HG02970 (cell line): ENCODE data around the gene SERP2.

Source experiments
- ATAC-seq: cut with Tn5 transposase; IDR thresholded peaks from one replicate; pipeline ENCODE4 v1.9.1; 2021; ENCODE audit warnings: mild to moderate bottlenecking, moderate library complexity, moderate number of reproducible peaks; ENCODE audit not compliant: unreplicated experiment, low FRiP score

SERP2 gene

GRCh38 chr13:44385847-44386246 lies 12.2 kb downstream of the SERP2 start:
- ATAC-seq = no peak

- no peak for ATAC-seq
Observed at GRCh38 chr13:44386913-44387556, 13.4 kb downstream of the SERP2 start.

- ATAC-seq = no peak
Observed at GRCh38 chr13:44388427-44389059, 14.9 kb downstream of the SERP2 start.

- no peak for ATAC-seq
Observed at GRCh38 chr13:44389060-44389666, 15.5 kb downstream of the SERP2 start.

- ATAC-seq = no peak
Observed at GRCh38 chr13:44389876-44390275, 16.3 kb downstream of the SERP2 start.

GRCh38 chr13:44393391-44393790 lies 19.8 kb downstream of the SERP2 start:
- no peak for ATAC-seq

GRCh38 chr13:44394658-44395057 lies 21.0 kb downstream of the SERP2 start:
- no peak for ATAC-seq

GRCh38 chr13:44395976-44396694 lies 22.5 kb downstream of the SERP2 start:
- no peak for ATAC-seq

GRCh38 chr13:44396701-44397580 lies 23.3 kb downstream of the SERP2 start:
- no peak for ATAC-seq

GRCh38 chr13:44397766-44398223 lies 24.2 kb downstream of the SERP2 start:
- ATAC-seq = no peak

- no peak for ATAC-seq
Observed at GRCh38 chr13:44398606-44399005, 25.0 kb downstream of the SERP2 start.

GRCh38 chr13:44399074-44399473 lies 25.4 kb downstream of the SERP2 start:
- no peak for ATAC-seq

GRCh38 chr13:44400736-44401135 lies 27.1 kb downstream of the SERP2 start:
- no peak for ATAC-seq

- no peak for ATAC-seq
Observed at GRCh38 chr13:44401577-44401976, 28.0 kb downstream of the SERP2 start.

GRCh38 chr13:44402899-44403445 lies 29.3 kb downstream of the SERP2 start:
- no peak for ATAC-seq

- no peak for ATAC-seq
Observed at GRCh38 chr13:44403461-44404056, 29.9 kb downstream of the SERP2 start.

GRCh38 chr13:44404261-44405132 lies 30.9 kb downstream of the SERP2 start:
- no peak for ATAC-seq

GRCh38 chr13:44406617-44407016 lies 33.0 kb downstream of the SERP2 start:
- no peak for ATAC-seq

- no peak for ATAC-seq
Observed at GRCh38 chr13:44407379-44407778, 33.8 kb downstream of the SERP2 start.
